HEK293 (cell line): ENCODE results near the gene TRAPPC12.
A peak's percentile ranks its signal among the peaks of the same experiment; 100 is the strongest.

Experiments used
- CTCF ChIA-PET: fragments of 350-600 bp; formaldehyde crosslinking; extraction: SDS; loops from one replicate; lab custom pipeline; 2021; ENCODE audit warnings: antibody characterized with exemption; lab: Yijun Ruan, JAX
- POLR2A ChIA-PET: fragments of 300-600 bp; formaldehyde crosslinking; extraction: SDS; loops from one replicate; lab custom pipeline; 2020; ENCODE audit warnings: antibody characterized with exemption, inconsistent platforms; lab: Yijun Ruan, JAX
- H3K27ac ChIP-seq: fragments of 200-500 bp; sonication (Bioruptor generic); 2 replicates; pipeline ENCODE4 v1.5.1; 2014; ENCODE audit warnings: low read depth, low read length, control low read depth, inconsistent platforms; ENCODE audit errors: extremely low read depth
- H3K36me3 ChIP-seq, 2 experiments: fragments of 200-500 bp in 1 of 2; sonication (Bioruptor generic) in 1 of 2; 1 replicate in 1 of 2; 2 replicates in 1 of 2; pipeline ENCODE4 v1.5.1; 2014 to 2017; ENCODE audit warnings: inconsistent platforms in 2 of 2, low read length in 2 of 2; ENCODE audit not compliant: control insufficient read depth in 2 of 2, insufficient read depth in 1 of 2
- H3K4me1 ChIP-seq: fragments of 200-500 bp; sonication (Bioruptor generic); 2 replicates; pipeline ENCODE4 v1.5.1; 2014; ENCODE audit warnings: mild to moderate bottlenecking, low read length, inconsistent platforms; ENCODE audit not compliant: control insufficient read depth, insufficient read depth
- H3K4me3 ChIP-seq: 2 replicates; pipeline ENCODE4 v1.5.1; 2011; ENCODE audit warnings: low read depth, mild to moderate bottlenecking, control low read depth, low read length, moderate library complexity
- H3K9me3 ChIP-seq: fragments of 200-500 bp; sonication (Bioruptor generic); 2 replicates; pipeline ENCODE4 v1.5.1; 2014; ENCODE audit warnings: low read depth, low read length, inconsistent platforms; ENCODE audit not compliant: control insufficient read depth, insufficient read depth
- BCL11B ChIP-seq: fragments of 450-650 bp; formaldehyde crosslinking; IDR thresholded peaks from 2 replicates; pipeline ENCODE4 v1.5.1; 2016; ENCODE audit warnings: low read depth, missing biosample characterization, missing genetic modification characterization
- GLIS1 ChIP-seq: fragments of 450-650 bp; formaldehyde crosslinking; IDR thresholded peaks from 2 replicates; pipeline ENCODE4 v1.5.1; 2016; ENCODE audit warnings: missing biosample characterization, missing genetic modification characterization
- HOXC10 ChIP-seq: sonication (generic); formaldehyde crosslinking; IDR thresholded peaks from 2 replicates; pipeline ENCODE4 v1.8.1; 2023; ENCODE audit warnings: mild to moderate bottlenecking, missing genetic modification reagents
- KLF10 ChIP-seq: fragments of 450-650 bp; IDR thresholded peaks from 2 replicates; pipeline ENCODE4 v1.5.1; 2018; ENCODE audit warnings: missing biosample characterization, mild to moderate bottlenecking, missing genetic modification characterization
- PRDM1 ChIP-seq: fragments of 450-650 bp; formaldehyde crosslinking; IDR thresholded peaks from 2 replicates; pipeline ENCODE4; 2016; ENCODE audit warnings: missing biosample characterization, missing genetic modification characterization
- SP7 ChIP-seq: fragments of 450-650 bp; formaldehyde crosslinking; IDR thresholded peaks from 2 replicates; pipeline ENCODE4 v1.5.1; 2016; ENCODE audit warnings: missing biosample characterization, missing genetic modification characterization
- YY1 ChIP-seq: fragments of 450-650 bp; formaldehyde crosslinking; IDR thresholded peaks from 2 replicates; pipeline ENCODE4 v1.5.1; 2018; ENCODE audit warnings: missing biosample characterization, missing genetic modification characterization
- ZBTB20 ChIP-seq: fragments of 450-650 bp; formaldehyde crosslinking; IDR thresholded peaks from 2 replicates; pipeline ENCODE4 v1.5.1; 2016; ENCODE audit warnings: missing biosample characterization, missing genetic modification characterization
- ZBTB8A ChIP-seq: fragments of 450-650 bp; formaldehyde crosslinking; IDR thresholded peaks from 2 replicates; pipeline ENCODE4 v1.5.1; 2016; ENCODE audit warnings: missing biosample characterization, missing genetic modification characterization
- ZNF146 ChIP-seq: fragments of 450-650 bp; formaldehyde crosslinking; IDR thresholded peaks from 2 replicates; pipeline ENCODE4 v1.5.1; 2016; ENCODE audit warnings: missing biosample characterization, missing genetic modification characterization
- ZNF157 ChIP-seq: fragments of 450-650 bp; formaldehyde crosslinking; IDR thresholded peaks from 2 replicates; pipeline ENCODE4 v1.5.1; 2016; ENCODE audit warnings: missing biosample characterization, missing genetic modification characterization
- ZNF274 ChIP-seq, 2 experiments: fragments of 200-500 bp in 1 of 2; fragments of 450-650 bp in 1 of 2; sonication (Bioruptor generic) in 1 of 2; formaldehyde crosslinking in 1 of 2; IDR thresholded peaks; 2 replicates each; pipeline versions ENCODE4 v1.5.1 to v1.6.1; 2014 to 2016; ENCODE audit warnings: borderline replicate concordance in 1 of 2, inconsistent platforms in 1 of 2, low read length in 1 of 2, missing biosample characterization in 1 of 2, missing genetic modification characterization in 1 of 2
- ZNF350 ChIP-seq: fragments of 450-650 bp; formaldehyde crosslinking; IDR thresholded peaks from 2 replicates; pipeline ENCODE4 v1.5.0; 2017; ENCODE audit warnings: missing biosample characterization, mild to moderate bottlenecking, missing genetic modification characterization
- ZNF394 ChIP-seq: fragments of 450-650 bp; formaldehyde crosslinking; IDR thresholded peaks from 2 replicates; pipeline ENCODE4 v1.5.1; 2016; ENCODE audit warnings: missing biosample characterization, missing genetic modification characterization, mild to moderate bottlenecking, moderate library complexity, borderline replicate concordance
- ZNF501 ChIP-seq: fragments of 450-650 bp; formaldehyde crosslinking; IDR thresholded peaks from 2 replicates; pipeline ENCODE4 v1.5.1; 2016; ENCODE audit warnings: missing biosample characterization, missing genetic modification characterization
- ZNF585B ChIP-seq: fragments of 450-650 bp; formaldehyde crosslinking; IDR thresholded peaks from 2 replicates; pipeline ENCODE4 v1.5.1; 2016; ENCODE audit warnings: missing biosample characterization, missing genetic modification characterization
- ZNF701 ChIP-seq: fragments of 450-650 bp; formaldehyde crosslinking; IDR thresholded peaks from 2 replicates; pipeline ENCODE4 v1.5.1; 2016; ENCODE audit warnings: missing biosample characterization, missing genetic modification characterization
- ZNF768 ChIP-seq: fragments of 450-650 bp; formaldehyde crosslinking; IDR thresholded peaks from 2 replicates; pipeline ENCODE4 v1.5.1; 2018; ENCODE audit warnings: missing biosample characterization, mild to moderate bottlenecking, missing genetic modification characterization
- ZNF843 ChIP-seq: fragments of 450-650 bp; formaldehyde crosslinking; IDR thresholded peaks from 2 replicates; pipeline ENCODE4 v1.5.1; 2016; ENCODE audit warnings: missing biosample characterization, missing genetic modification characterization
- TF ChIP-seq, protein P1 (sequence below): fragments of 450-650 bp; formaldehyde crosslinking; IDR thresholded peaks from 2 replicates; pipeline ENCODE4 v1.5.1; 2016; ENCODE audit warnings: missing biosample characterization, missing genetic modification characterization
- TF ChIP-seq, protein P2 (sequence below): fragments of 450-650 bp; formaldehyde crosslinking; IDR thresholded peaks from 2 replicates; pipeline ENCODE4 v1.5.1; 2016; ENCODE audit warnings: missing biosample characterization, missing genetic modification characterization
- TF ChIP-seq, protein P3 (sequence below): fragments of 450-650 bp; formaldehyde crosslinking; IDR thresholded peaks from 2 replicates; pipeline ENCODE4 v1.5.1; 2016; ENCODE audit warnings: missing biosample characterization, missing genetic modification characterization
- TF ChIP-seq, protein P4 (sequence below): fragments of 450-650 bp; formaldehyde crosslinking; conservative IDR thresholded peaks from 2 replicates; pipeline ENCODE4 v1.5.1; 2016; ENCODE audit warnings: low read depth, missing biosample characterization, missing genetic modification characterization

Gene TRAPPC12

DNA sequence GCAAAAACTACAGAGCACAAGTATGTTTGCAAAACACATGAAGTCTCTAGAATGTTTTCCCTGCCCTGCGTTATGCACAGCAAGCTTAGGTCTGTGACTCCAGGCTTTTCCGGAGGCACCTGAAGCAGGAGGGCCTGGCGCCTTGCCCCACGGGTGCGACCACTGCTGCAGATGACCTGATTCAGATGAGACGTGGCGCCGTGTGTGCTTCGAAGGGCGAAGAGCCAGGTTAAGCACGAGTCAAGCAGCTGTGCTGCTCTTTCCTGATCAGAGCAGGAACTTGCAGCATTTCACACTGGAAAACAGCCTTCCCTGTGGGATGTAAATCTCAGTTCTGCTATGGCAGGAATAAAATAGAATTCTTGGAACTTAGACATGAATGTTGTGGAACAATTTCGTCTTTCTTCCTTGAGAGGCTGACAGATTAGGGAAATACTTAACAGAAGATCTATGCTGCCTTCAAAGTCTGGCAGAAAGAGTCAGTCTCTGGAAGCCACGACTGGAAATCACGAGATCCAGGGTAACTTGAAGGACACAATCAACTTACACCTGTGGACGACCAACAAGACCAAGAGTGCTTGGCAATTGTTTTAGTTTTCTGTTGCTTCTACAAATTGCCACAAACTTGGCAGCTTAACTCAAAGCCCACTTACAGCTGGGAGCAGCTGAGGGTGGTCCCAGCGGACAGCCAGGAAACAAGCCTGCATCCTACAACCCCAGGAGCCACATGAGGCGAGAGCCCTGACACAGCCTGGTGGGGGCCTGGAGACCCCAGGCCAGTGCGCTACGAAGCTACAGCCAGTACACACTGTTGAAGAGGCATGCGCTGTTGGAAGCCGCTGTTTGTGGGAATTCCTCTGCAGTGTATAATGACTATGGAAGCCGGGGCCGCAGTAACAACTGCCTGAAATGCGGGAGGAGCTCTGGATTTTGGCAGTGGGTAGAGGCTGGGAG, 44.8 kb upstream of the TRAPPC12 start:
- Histone ChIP-seq H3K4me3 (no peak overlapping the region), H3K36me3 (peaks cover 4 to 64% of the 10 kb centered on the region in 2 experiments; a peak in 1 of 3 replicates), H3K4me1 (no peaks in the 10 kb centered on the region), H3K9me3 (no peaks in the 10 kb centered on the region), H3K27ac (no peak overlapping the region)
- CTCF ChIA-PET, result no interaction called here
- TF ChIP-seq, protein P1, sequence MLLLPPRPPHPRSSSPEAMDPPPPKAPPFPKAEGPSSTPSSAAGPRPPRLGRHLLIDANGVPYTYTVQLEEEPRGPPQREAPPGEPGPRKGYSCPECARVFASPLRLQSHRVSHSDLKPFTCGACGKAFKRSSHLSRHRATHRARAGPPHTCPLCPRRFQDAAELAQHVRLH (tag by site-specific recombination), result no peak
- TF ChIP-seq HOXC10 (CRISPR knock-in tag), result no peak
- no peak for TF ChIP-seq BCL11B (tag by site-specific recombination)
- TF ChIP-seq ZNF585B (tag by site-specific recombination), result no peak
- TF ChIP-seq ZBTB8A (tag by site-specific recombination), result no peak
- TF ChIP-seq ZNF157 (tag by site-specific recombination), result no peak
- TF ChIP-seq ZNF350 (tag by site-specific recombination), result no peak
- TF ChIP-seq GLIS1 (tag by site-specific recombination), result no peak
- TF ChIP-seq ZNF274 (IDR thresholded peaks at IDR 0.05; ENCODE audit: low read length), result no peak
- TF ChIP-seq ZNF274 (tag by site-specific recombination; IDR thresholded peaks at IDR 0.05; ENCODE audit: borderline replicate concordance), result no peak
- no peak for TF ChIP-seq ZNF843 (tag by site-specific recombination)
- TF ChIP-seq ZNF701, result no peak
- no peak for TF ChIP-seq ZNF394 (tag by site-specific recombination)
- no peak for TF ChIP-seq ZBTB20 (tag by site-specific recombination)
- no peak for TF ChIP-seq YY1
- TF ChIP-seq ZNF768 (tag by site-specific recombination), result no peak
- TF ChIP-seq ZNF146, result no peak
- no peak for TF ChIP-seq SP7 (tag by site-specific recombination)
- TF ChIP-seq, protein P2, sequence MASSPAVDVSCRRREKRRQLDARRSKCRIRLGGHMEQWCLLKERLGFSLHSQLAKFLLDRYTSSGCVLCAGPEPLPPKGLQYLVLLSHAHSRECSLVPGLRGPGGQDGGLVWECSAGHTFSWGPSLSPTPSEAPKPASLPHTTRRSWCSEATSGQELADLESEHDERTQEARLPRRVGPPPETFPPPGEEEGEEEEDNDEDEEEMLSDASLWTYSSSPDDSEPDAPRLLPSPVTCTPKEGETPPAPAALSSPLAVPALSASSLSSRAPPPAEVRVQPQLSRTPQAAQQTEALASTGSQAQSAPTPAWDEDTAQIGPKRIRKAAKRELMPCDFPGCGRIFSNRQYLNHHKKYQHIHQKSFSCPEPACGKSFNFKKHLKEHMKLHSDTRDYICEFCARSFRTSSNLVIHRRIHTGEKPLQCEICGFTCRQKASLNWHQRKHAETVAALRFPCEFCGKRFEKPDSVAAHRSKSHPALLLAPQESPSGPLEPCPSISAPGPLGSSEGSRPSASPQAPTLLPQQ (tag by site-specific recombination), result no peak
- TF ChIP-seq, protein P3, sequence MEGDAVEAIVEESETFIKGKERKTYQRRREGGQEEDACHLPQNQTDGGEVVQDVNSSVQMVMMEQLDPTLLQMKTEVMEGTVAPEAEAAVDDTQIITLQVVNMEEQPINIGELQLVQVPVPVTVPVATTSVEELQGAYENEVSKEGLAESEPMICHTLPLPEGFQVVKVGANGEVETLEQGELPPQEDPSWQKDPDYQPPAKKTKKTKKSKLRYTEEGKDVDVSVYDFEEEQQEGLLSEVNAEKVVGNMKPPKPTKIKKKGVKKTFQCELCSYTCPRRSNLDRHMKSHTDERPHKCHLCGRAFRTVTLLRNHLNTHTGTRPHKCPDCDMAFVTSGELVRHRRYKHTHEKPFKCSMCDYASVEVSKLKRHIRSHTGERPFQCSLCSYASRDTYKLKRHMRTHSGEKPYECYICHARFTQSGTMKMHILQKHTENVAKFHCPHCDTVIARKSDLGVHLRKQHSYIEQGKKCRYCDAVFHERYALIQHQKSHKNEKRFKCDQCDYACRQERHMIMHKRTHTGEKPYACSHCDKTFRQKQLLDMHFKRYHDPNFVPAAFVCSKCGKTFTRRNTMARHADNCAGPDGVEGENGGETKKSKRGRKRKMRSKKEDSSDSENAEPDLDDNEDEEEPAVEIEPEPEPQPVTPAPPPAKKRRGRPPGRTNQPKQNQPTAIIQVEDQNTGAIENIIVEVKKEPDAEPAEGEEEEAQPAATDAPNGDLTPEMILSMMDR (tag by site-specific recombination), result no peak
- POLR2A ChIA-PET, result no interaction called here

DNA sequence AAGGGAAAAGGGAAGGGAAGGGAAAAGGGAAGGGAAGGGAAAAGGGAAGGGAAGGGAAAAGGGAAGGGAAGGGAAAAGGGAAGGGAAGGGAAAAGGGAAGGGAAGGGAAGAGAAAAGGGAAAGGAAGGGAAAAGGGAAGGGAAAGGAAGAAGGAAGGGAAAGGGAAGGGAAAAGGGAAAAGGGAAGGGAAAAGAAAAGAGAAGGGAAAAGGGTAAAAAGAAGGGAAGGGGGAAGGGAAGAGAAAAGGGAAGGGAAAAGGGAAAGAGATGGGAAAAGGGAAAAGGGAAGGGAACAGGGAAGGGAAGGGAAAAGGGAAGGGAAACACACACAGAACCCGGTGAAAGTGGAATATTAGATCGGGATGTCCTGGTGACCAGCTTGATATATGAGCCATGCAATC, 42.6 kb upstream of the TRAPPC12 start:
- POLR2A ChIA-PET, result no interaction called here
- no peaks in the 10 kb centered on the region for H3K4me1 ChIP-seq
- H3K9me3 ChIP-seq, result no peaks in the 10 kb centered on the region
- TF ChIP-seq, protein P4, sequence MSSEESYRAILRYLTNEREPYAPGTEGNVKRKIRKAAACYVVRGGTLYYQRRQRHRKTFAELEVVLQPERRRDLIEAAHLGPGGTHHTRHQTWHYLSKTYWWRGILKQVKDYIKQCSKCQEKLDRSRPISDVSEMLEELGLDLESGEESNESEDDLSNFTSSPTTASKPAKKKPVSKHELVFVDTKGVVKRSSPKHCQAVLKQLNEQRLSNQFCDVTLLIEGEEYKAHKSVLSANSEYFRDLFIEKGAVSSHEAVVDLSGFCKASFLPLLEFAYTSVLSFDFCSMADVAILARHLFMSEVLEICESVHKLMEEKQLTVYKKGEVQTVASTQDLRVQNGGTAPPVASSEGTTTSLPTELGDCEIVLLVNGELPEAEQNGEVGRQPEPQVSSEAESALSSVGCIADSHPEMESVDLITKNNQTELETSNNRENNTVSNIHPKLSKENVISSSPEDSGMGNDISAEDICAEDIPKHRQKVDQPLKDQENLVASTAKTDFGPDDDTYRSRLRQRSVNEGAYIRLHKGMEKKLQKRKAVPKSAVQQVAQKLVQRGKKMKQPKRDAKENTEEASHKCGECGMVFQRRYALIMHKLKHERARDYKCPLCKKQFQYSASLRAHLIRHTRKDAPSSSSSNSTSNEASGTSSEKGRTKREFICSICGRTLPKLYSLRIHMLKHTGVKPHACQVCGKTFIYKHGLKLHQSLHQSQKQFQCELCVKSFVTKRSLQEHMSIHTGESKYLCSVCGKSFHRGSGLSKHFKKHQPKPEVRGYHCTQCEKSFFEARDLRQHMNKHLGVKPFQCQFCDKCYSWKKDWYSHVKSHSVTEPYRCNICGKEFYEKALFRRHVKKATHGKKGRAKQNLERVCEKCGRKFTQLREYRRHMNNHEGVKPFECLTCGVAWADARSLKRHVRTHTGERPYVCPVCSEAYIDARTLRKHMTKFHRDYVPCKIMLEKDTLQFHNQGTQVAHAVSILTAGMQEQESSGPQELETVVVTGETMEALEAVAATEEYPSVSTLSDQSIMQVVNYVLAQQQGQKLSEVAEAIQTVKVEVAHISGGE (tag by site-specific recombination), result no peak
- TF ChIP-seq ZNF501 (no peak), PRDM1 (tag by site-specific recombination) (peak; percentile 99), ZNF146 (no peak), KLF10 (tag by site-specific recombination) (no peak)
- no peak overlapping the region for H3K4me3 ChIP-seq
- CTCF ChIA-PET, result no interaction called here
- H3K27ac ChIP-seq, result no peak overlapping the region
- H3K36me3 ChIP-seq, result peaks cover 4 to 55% of the 10 kb centered on the region in 2 experiments; a peak in 2 of 3 replicates
